T follicular helper cell (primary cell): ENCODE data around the gene PCDH1.
A peak's percentile ranks its signal among the peaks of the same experiment; 100 is the strongest.
"Not testable (repeated sequence)": the region's sequence is repeated elsewhere in the genome, so short reads cannot be mapped to it uniquely, and the experiment has no call there.

Experiments
- DNase-seq: peaks from one replicate; pipeline ENCODE4 v3.0.0-alpha.2; 2020; ENCODE audit warnings: low read depth

PCDH1 gene

GRCh38 chr5:141834331-141834730, 43.9 kb downstream of the PCDH1 start:
- DNase-seq, result no peak

- no peak for DNase-seq
These were observed 46.1 kb downstream of the PCDH1 start for GRCh38 chr5:141832131-141832530.

- no peak for DNase-seq
These were observed 50.0 kb downstream of the PCDH1 start for GRCh38 chr5:141828162-141828561.

GRCh38 chr5:141826674-141827073, 51.5 kb downstream of the PCDH1 start:
- no peak for DNase-seq

GRCh38 chr5:141825791-141826560, 52.2 kb downstream of the PCDH1 start:
- DNase-seq, result no peak

- DNase-seq, result no peak
These were observed 53.0 kb downstream of the PCDH1 start for GRCh38 chr5:141825241-141825671.

GRCh38 chr5:141824717-141825116, 53.5 kb downstream of the PCDH1 start:
- no peak for DNase-seq

GRCh38 chr5:141823056-141823455, 55.2 kb downstream of the PCDH1 start:
- no peak for DNase-seq

GRCh38 chr5:141822144-141822543, 56.1 kb downstream of the PCDH1 start:
- no peak for DNase-seq

- no peak for DNase-seq
These were observed 56.7 kb downstream of the PCDH1 start for GRCh38 chr5:141821430-141821925.

GRCh38 chr5:141820686-141821085, 57.5 kb downstream of the PCDH1 start:
- not testable (repeated sequence) for DNase-seq

GRCh38 chr5:141817631-141818030, 60.6 kb downstream of the PCDH1 start:
- no peak for DNase-seq

- no peak for DNase-seq
These were observed 61.4 kb downstream of the PCDH1 start for GRCh38 chr5:141816598-141817399.

- DNase-seq, result no peak
These were observed 62.4 kb downstream of the PCDH1 start for GRCh38 chr5:141815796-141816180.

- DNase-seq, result no peak
These were observed 63.0 kb downstream of the PCDH1 start for GRCh38 chr5:141815051-141815795.

GRCh38 chr5:141814064-141814964, 63.9 kb downstream of the PCDH1 start:
- peak; percentile 1 for DNase-seq

- DNase-seq, result no peak
These were observed 65.7 kb downstream of the PCDH1 start for GRCh38 chr5:141812512-141812911.

- DNase-seq, result peak; percentile 1
These were observed 66.7 kb downstream of the PCDH1 start for GRCh38 chr5:141811287-141812155.

- DNase-seq, result no peak
These were observed 67.5 kb downstream of the PCDH1 start for GRCh38 chr5:141810702-141811101.

- DNase-seq, result no peak
These were observed 68.7 kb downstream of the PCDH1 start for GRCh38 chr5:141809380-141810096.
